Measurements from ENCODE around the gene PLA2G4E.

PLA2G4E gene

GRCh38 chr15:42020713-42021273, at the start of gene PLA2G4E:
Gene PLA2G4E, minus strand, starts transcription at chr15:42021042. Its CDS starts 12 bp downstream, at chr15:42021030.
- DNase-seq = no peak

DNA sequence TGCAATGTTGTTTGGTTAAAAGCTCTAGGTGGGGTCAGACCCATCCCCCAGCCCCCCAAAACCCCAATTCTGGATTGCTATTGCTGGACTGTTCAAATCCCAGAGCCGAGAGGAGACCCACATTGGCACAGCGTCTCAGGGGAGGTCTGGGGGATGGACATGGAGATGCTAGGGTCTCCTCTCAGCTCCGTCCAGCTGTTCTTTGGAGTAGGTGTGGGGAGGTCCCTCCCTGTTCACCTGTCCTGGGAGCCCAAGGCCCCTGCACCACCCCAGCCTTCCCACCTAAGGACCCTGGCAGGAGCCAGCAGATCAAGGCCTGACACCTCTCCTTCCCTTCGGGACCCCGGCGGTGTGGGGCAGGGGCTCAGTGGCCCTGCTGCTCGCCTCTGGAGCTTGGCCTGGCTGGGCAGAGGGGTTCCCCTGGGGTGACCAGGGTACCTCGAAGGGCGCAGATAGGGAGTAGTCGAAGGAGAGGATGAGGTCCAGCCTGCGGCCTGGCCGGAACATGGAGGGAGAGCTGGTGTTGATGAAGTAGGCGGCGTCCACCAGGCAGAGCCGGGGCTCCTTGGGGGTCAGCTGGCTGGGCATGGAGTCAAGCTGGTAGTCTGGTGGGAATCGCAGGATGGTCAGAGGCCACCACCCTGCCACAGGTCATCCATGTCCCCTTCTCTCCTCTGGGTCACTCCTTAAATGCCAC, 49.6 kb upstream of the PLA2G4E start:
- no peak for DNase-seq

GRCh38 chr15:42069496-42070278, 48.8 kb upstream of the PLA2G4E start:
- DNase-seq = no peak

- DNase-seq = no peak
Observed at GRCh38 chr15:42069025-42069424, 48.2 kb upstream of the PLA2G4E start.

DNA sequence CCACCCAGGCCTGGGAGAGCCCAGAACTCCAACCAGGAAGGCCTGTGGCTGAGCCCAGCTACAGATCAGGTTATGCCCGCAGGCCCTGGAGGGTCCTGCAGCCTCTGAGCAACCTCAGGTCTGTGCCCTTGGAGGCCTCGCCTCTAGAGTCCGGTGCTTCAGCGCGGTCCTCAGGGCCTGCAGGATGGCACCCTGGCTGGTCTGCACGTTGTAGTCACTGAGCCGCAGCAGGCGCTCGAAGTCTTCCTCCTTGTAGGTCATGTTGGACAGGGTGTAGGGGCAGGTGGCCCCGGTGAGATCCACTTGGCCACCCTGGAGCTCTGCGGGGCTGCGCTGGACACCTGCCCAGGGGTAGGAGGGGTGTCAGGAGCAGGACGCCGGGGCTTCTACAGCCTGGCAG, 47.8 kb upstream of the PLA2G4E start:
- no peak for DNase-seq

- no peak for DNase-seq
Observed at GRCh38 chr15:42066764-42067415, 46.0 kb upstream of the PLA2G4E start.

- no peak for DNase-seq
Observed at GRCh38 chr15:42065468-42065867, 44.6 kb upstream of the PLA2G4E start.

- DNase-seq = peak; percentile 54
Observed at GRCh38 chr15:42065033-42065432, 44.2 kb upstream of the PLA2G4E start.

GRCh38 chr15:42064271-42064670, 43.4 kb upstream of the PLA2G4E start:
- DNase-seq = no peak

DNA sequence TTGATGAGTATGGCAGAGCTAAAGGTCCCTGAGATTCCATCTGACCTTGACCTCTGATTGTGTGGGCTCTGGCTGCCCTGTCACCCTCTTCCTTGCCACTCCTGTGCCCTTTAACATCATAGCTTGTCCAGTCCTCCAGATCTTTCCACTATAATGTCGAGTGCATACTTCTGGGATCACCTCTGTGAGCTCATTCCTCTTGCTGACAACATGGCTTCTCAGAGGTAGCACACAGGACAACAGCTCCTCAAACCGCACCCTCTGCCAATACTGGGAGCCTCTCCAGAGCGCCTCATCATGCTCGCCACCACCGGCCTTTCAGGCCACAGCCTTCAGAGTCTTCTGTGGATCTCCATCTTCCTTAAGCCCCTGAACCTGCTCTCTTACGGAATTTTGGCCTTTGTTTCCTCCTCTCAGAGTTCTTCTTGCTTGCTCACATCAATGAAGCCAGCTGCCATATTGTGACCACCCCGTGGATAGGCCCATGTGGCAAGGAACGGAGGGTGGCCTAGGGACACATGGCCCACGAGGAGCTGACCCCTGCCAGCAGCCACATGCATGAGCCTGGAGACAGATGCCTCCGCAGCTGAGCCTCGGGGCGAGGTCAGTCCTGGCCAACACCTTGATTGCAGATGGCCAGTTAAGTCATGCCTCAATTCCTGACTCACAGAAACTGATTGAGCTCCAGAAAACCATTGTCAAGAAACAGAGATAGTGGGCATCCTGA, 42.4 kb upstream of the PLA2G4E start:
- no peak for DNase-seq

- no peak for DNase-seq
Observed at GRCh38 chr15:42062284-42062806, 41.5 kb upstream of the PLA2G4E start.

- peak; percentile 25 for DNase-seq
Observed at GRCh38 chr15:42060797-42061196, 40.0 kb upstream of the PLA2G4E start.

DNA sequence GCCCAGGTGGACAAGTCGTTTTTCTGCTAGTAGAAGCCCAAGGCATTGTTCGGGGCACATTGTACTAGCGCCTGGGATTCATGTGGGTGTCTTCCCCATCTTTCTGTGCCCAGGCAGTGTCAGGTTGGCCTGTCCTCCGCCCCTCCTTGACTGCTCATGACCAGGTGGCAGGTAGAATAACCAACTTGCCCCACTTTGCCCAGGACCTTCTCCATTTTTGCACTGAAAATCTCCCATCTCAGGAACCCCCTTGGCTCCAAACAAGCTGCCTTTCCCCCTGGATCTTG, 39.6 kb upstream of the PLA2G4E start:
- DNase-seq = no peak

DNA sequence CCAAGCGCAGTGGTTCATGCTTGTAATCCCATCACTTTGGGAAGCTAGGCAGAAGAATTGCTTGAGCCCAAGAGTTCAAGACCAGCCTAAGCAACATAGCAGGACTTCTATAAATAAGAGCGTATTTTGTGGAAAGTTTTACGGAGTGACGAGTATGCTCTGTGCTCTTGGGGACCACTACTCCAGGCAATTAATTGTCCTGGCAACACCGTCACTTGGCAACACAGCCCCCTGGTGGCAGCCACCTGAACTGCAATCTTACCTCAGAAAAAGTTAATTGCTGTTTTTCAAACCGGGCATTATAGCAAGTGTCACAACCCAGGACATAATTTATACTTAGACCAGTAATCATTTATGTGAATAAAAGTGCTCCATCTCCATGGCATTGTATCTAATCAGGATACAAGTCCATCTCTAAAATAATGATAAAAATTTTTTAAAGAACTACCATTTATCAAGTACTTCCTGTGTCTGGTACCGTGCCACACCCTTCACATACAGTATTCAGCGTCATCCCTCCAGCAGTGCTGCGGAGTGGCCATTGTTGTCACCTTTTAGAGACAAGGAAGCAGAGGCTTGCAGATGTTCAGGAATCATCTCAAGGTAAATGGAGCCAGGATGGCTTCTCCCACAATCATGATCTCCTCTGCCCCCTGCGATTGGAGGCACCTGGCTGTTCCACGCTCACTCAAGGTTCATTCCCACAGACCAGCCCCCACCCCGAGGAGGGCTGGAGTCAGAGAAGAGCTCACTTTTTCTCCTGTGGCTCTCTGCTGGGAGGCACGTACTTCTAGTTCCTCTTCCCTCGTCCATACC, 39.0 kb upstream of the PLA2G4E start:
- peak; percentile 67 for DNase-seq

- DNase-seq = no peak
Observed at GRCh38 chr15:42058791-42059190, 37.9 kb upstream of the PLA2G4E start.

- peak; percentile 14 for DNase-seq
Observed at GRCh38 chr15:42057799-42058646, 37.2 kb upstream of the PLA2G4E start.

DNA sequence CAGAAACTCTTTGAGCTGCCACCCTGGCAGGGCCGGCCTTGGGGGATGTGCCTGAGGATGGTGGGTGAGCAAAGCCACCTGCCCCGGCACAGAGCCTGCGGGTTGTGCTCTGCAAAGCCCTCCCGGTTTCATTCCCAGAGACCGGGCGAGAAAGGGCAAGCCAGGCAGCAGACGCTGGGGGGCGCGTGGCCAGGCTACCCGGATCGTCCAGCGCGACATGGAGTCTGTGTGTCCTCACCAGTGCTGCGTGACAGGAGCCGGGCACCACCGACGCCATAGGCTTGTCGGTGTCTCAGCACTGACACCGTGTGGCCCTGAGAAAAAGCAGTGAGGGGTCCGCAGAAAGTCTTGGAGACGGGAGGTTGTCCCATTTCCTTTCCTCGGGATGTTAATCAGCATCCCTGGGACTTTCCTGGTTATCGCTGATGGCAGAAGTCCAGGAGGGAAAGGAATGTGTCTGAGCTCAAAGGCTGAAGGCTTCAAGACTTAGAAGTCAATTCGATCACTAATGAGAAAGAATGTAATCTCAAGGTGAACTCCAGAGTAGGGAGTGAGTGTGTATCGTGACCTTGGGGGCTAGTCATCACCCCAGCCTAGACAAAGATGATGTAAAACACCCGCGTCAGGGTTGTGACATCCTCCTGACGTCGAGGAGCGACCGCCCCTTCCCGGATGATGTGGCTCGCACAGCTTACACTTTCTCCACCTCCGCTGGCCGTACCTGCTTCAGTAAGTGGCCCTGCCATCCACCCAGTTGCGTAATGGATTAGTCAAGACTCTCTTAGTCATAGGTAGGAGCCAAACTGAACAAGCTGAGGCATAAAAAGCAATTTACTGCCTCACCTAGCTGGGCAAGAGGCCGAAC, 36.3 kb upstream of the PLA2G4E start:
- DNase-seq = peak; percentile 97

DNA sequence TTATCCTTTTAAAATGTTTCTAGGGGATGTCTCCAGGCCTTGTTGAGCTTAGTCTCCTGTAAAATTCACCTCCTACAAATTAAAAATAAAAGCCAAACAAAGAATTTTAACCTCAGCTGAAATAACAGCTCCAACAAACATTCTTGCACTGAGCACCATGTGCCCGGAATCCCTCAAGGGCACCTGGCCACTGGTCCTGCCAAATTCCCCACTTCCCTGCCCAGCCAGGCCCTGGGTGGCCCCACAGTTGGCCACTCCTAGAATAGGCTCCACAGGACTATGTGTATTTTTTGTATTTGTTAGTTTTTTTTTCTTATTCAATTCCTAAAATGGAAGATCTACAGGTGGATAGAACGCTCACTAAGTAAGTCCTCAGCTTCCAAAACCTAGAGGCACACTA, 33.1 kb upstream of the PLA2G4E start:
- no peak for DNase-seq

GRCh38 chr15:42053010-42053409, 32.2 kb upstream of the PLA2G4E start:
- no peak for DNase-seq
